Fibroblast of lung (primary cell): ENCODE data around the gene EPHB1. TPM values are rescaled to one million over a fixed set of nuclear protein-coding genes. Genes with fewer than 3 reads are reported as not detected.

ENCODE experiments used
- DNase-seq, 2 donors: peaks; one replicate each; pipeline versions ENCODE4 v3.0.0 to v3.0.0-alpha.2; 2010; ENCODE audit warnings: low read depth in 2 of 2
- H2AFZ ChIP-seq: 2 replicates; pipeline ENCODE4 v1.5.1; 2012; ENCODE audit warnings: low read length, control low read depth, inconsistent platforms
- H3K27ac ChIP-seq: 2 replicates; pipeline ENCODE4 v1.5.1; 2011; ENCODE audit warnings: low read length, control low read depth; ENCODE audit not compliant: insufficient read depth
- H3K27me3 ChIP-seq: 2 replicates; pipeline ENCODE4 v1.5.1; 2011; ENCODE audit warnings: mild to moderate bottlenecking, low read length; ENCODE audit not compliant: control insufficient read depth, insufficient read depth
- H3K36me3 ChIP-seq: 2 replicates; pipeline ENCODE4 v1.5.1; 2011; ENCODE audit warnings: low read length; ENCODE audit not compliant: control insufficient read depth, insufficient read depth
- H3K4me1 ChIP-seq: 2 replicates; pipeline ENCODE4 v1.5.1; 2011; ENCODE audit warnings: low read length; ENCODE audit not compliant: control insufficient read depth, insufficient read depth; ENCODE audit errors: extremely low read depth
- H3K4me2 ChIP-seq: 2 replicates; pipeline ENCODE4 v1.5.1; 2011; ENCODE audit warnings: low read length, control low read depth; ENCODE audit not compliant: insufficient read depth; ENCODE audit errors: extremely low read depth
- H3K4me3 ChIP-seq, 4 experiments: fragments of 200-600 bp in 1 of 4; sonication (generic) in 1 of 4; replicated peaks in 1 of 4; 2 replicates each; pipeline ENCODE4 v1.5.1; 2011 to 2016; ENCODE audit warnings: low read length in 4 of 4, low read depth in 3 of 4, mild to moderate bottlenecking in 3 of 4, control low read depth in 2 of 4, inconsistent platforms in 1 of 4, mixed read lengths in 1 of 4; ENCODE audit not compliant: insufficient read depth in 1 of 4; ENCODE audit errors: control extremely low read depth in 1 of 4
- H3K79me2 ChIP-seq: 2 replicates; pipeline ENCODE4 v1.5.1; 2012; ENCODE audit warnings: mild to moderate bottlenecking, low read length, inconsistent platforms; ENCODE audit not compliant: control insufficient read depth, insufficient read depth
- H3K9ac ChIP-seq: 2 replicates; pipeline ENCODE4 v1.5.1; 2011; ENCODE audit warnings: mild to moderate bottlenecking, low read length, control low read depth; ENCODE audit not compliant: insufficient read depth
- H3K9me3 ChIP-seq: 2 replicates; pipeline ENCODE4 v1.5.1; 2012; ENCODE audit warnings: low read depth, low read length; ENCODE audit not compliant: control insufficient read depth, insufficient read depth
- H4K20me1 ChIP-seq: 2 replicates; pipeline ENCODE4 v1.5.1; 2011; ENCODE audit warnings: low read length; ENCODE audit not compliant: control insufficient read depth, insufficient read depth; ENCODE audit errors: extremely low read depth
- CTCF ChIP-seq, 2 donors: IDR thresholded peaks in 1 of 2; conservative IDR thresholded peaks in 1 of 2; 1 replicate in 1 of 2; 2 replicates in 1 of 2; pipeline ENCODE4 v1.5.1; 2011 to 2012; ENCODE audit warnings: low read length in 2 of 2, control low read depth in 1 of 2, inconsistent platforms in 1 of 2, low read depth in 1 of 2, mild to moderate bottlenecking in 1 of 2
- EZH2 ChIP-seq: IDR thresholded peaks from 2 replicates; pipeline ENCODE4 v1.5.1; 2012; ENCODE audit warnings: low read length, control low read depth, mild to moderate bottlenecking; ENCODE audit errors: missing control alignments
- polyA plus RNA-seq, 2 donors: library from polyadenylated mRNA; depleted of rRNA in 1 of 2; stranded (reverse) in 1 of 2; unstranded in 1 of 2; fragments of >200 nt; gene quantifications; 2 replicates each; pipeline ENCODE4 v1.2.1, GENCODE V29; 2011 to 2012; ENCODE audit warnings: missing spikeins in 1 of 2
- total RNA-seq: library from RNA; depleted of rRNA; stranded (reverse); fragments of >200 nt; gene quantifications from 2 replicates; pipeline ENCODE4 v1.2.1, GENCODE V29; 2014

The EPHB1 gene
- total and polyA plus RNA-seq, 2 donors (not counting 1 experiment from before 2014, with no cell fraction given), result 0.14 to 0.50 TPM

DNA sequence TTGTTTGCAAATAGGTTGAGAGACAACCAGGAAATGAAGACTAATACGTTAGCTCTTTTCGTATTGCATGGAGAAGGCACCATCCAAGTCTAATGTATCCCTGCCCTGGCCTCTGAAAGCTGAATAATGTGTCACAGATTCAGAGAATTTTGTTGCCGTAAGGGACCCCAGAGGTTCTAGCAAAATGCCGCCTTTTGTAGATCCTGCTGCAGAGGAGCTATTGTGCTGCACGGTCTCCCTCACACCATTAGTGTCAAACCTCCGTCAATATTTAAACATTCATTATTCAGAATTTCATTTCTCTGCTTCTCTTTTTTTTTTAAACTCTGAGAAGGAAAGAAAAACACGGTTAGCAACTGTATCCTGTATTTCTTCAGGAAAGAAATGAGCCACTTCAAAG, 238.7 kb downstream of the EPHB1 start:
- Histone ChIP-seq H3K27me3 (no peaks in the 10 kb centered on the region), H3K9me3 (no peaks in the 10 kb centered on the region)

GRCh38 chr3:135034291-135034768, 239.3 kb downstream of the EPHB1 start:
- DNase-seq, result no peak
- no peaks in the 10 kb centered on the region for H4K20me1 ChIP-seq
- no peak overlapping the region for H3K4me2 ChIP-seq
- no peaks in the 10 kb centered on the region for H3K9me3 ChIP-seq
- no peak overlapping the region for H3K4me3 ChIP-seq
- no peaks in the 10 kb centered on the region for H3K79me2 ChIP-seq
- no peaks in the 10 kb centered on the region for H3K27me3 ChIP-seq
- no peaks in the 10 kb centered on the region for H3K4me1 ChIP-seq
- H3K27ac ChIP-seq, result no peak overlapping the region
- no peak overlapping the region for H2AFZ ChIP-seq
- TF ChIP-seq EZH2 (no peak), CTCF (conservative IDR thresholded peaks at IDR 0.05 in 1 of 2, IDR thresholded peaks at IDR 0.05 in 1 of 2; ENCODE audit: low read depth in 1 of 2, low read length in 2 of 2) (no peak)
- no peak overlapping the region for H3K9ac ChIP-seq
- H3K36me3 ChIP-seq, result no peaks in the 10 kb centered on the region

More for the DNA sequence above, 238.7 kb downstream of the EPHB1 start:
- Histone ChIP-seq H3K4me2 (no peak overlapping the region), H3K9ac (no peak overlapping the region), H3K27ac (no peak overlapping the region), H2AFZ (no peak overlapping the region), H3K36me3 (no peaks in the 10 kb centered on the region), H3K79me2 (no peaks in the 10 kb centered on the region), H3K4me1 (no peaks in the 10 kb centered on the region), H3K4me3 (no peak overlapping the region), H4K20me1 (no peaks in the 10 kb centered on the region)
- TF ChIP-seq CTCF (conservative IDR thresholded peaks at IDR 0.05 in 1 of 2, IDR thresholded peaks at IDR 0.05 in 1 of 2; ENCODE audit: low read depth in 1 of 2, low read length in 2 of 2) (no peak), EZH2 (no peak)
- DNase-seq, result no peak

- H3K4me2 ChIP-seq, result no peak overlapping the region
- H3K27ac ChIP-seq, result no peak overlapping the region
- no peaks in the 10 kb centered on the region for H4K20me1 ChIP-seq
- H3K79me2 ChIP-seq, result no peaks in the 10 kb centered on the region
- H3K9me3 ChIP-seq, result no peaks in the 10 kb centered on the region
- no peak for TF ChIP-seq EZH2
- no peak for TF ChIP-seq CTCF (conservative IDR thresholded peaks at IDR 0.05 in 1 of 2, IDR thresholded peaks at IDR 0.05 in 1 of 2; ENCODE audit: low read depth in 1 of 2, low read length in 2 of 2)
- no peak overlapping the region for H3K4me3 ChIP-seq
- no peaks in the 10 kb centered on the region for H3K4me1 ChIP-seq
- no peak for DNase-seq
- no peaks in the 10 kb centered on the region for H3K36me3 ChIP-seq
- H3K27me3 ChIP-seq, result no peaks in the 10 kb centered on the region
- no peak overlapping the region for H2AFZ ChIP-seq
- no peak overlapping the region for H3K9ac ChIP-seq
Measured at GRCh38 chr3:135034891-135035440, 239.9 kb downstream of the EPHB1 start.
